ENCODE results near the gene PIK3R5.

DNA sequence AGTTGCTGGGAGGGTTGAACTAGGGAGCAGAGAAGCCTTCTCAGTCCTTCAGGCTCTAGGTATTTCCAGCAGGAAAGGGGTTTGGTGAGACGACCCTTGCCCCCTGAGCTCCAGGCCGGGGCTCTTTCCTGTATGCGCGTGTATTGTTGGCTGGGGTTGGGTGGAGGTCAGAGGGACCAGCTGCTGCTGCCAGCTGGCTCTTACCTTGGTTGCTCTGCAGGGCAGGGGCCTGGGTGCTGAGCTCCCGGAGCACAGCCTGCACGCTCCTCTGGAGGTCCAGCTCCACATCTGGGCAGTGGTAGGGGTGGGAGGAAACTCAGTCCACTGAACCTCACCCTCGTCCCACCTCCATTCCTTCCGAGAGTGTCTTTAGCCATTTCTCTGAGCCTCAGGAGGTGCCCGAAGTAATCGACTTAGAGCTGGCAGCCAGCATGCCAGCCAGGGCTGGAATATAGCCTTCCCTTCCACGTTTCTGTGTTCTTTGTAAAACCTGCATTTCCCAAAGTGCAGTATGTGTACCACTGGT, 126.0 kb downstream of the PIK3R5 start:
- TF ChIP-seq CTCF (IDR thresholded peaks at IDR 0.05; ENCODE audit: low read depth, low read length, poor library complexity, severe bottlenecking) (no peak), EZH2phosphoT487 (IDR thresholded peaks at IDR 0.05; ENCODE audit: borderline replicate concordance, low read length) (no peak)

All from DOHH2 (cell line).